Activated T-helper 9 cell treated with anti-CD3 and anti-CD28 coated beads, Interleukin-2, amount 50 U/mL, for 16 hours (primary cell): ENCODE data around the gene NPHP4.

Source experiments
- DNase-seq: peaks from one replicate; pipeline ENCODE4 v3.0.0-alpha.2; 2020; ENCODE audit warnings: low read depth

Gene NPHP4

GRCh38 chr1:5950201-5950895 lies 41.9 kb downstream of the NPHP4 start:
- no peak for DNase-seq

GRCh38 chr1:5949761-5950100 lies 42.5 kb downstream of the NPHP4 start:
- no peak for DNase-seq

- DNase-seq, result no peak
These were observed 43.0 kb downstream of the NPHP4 start for GRCh38 chr1:5949085-5949760.

- no peak for DNase-seq
These were observed 43.6 kb downstream of the NPHP4 start for GRCh38 chr1:5948681-5949005.

- no peak for DNase-seq
These were observed 44.1 kb downstream of the NPHP4 start for GRCh38 chr1:5947978-5948680.

- no peak for DNase-seq
These were observed 45.0 kb downstream of the NPHP4 start for GRCh38 chr1:5947071-5947821.

- no peak for DNase-seq
These were observed 46.8 kb downstream of the NPHP4 start for GRCh38 chr1:5945445-5945844.

GRCh38 chr1:5944843-5945167 lies 47.4 kb downstream of the NPHP4 start:
- DNase-seq, result no peak

GRCh38 chr1:5944154-5944842 lies 47.9 kb downstream of the NPHP4 start:
- DNase-seq, result no peak

- DNase-seq, result no peak
These were observed 48.7 kb downstream of the NPHP4 start for GRCh38 chr1:5943343-5944124.

- no peak for DNase-seq
These were observed 50.6 kb downstream of the NPHP4 start for GRCh38 chr1:5941671-5942070.

GRCh38 chr1:5940723-5941407 lies 51.4 kb downstream of the NPHP4 start:
- DNase-seq, result no peak

- DNase-seq, result no peak
These were observed 52.7 kb downstream of the NPHP4 start for GRCh38 chr1:5939271-5940170.

- no peak for DNase-seq
These were observed 54.1 kb downstream of the NPHP4 start for GRCh38 chr1:5938101-5938646.

- no peak for DNase-seq
These were observed 54.8 kb downstream of the NPHP4 start for GRCh38 chr1:5937373-5937857.

GRCh38 chr1:5936621-5937372 lies 55.4 kb downstream of the NPHP4 start:
- DNase-seq, result no peak

GRCh38 chr1:5936126-5936525 lies 56.1 kb downstream of the NPHP4 start:
- no peak for DNase-seq

GRCh38 chr1:5935026-5935425 lies 57.2 kb downstream of the NPHP4 start:
- no peak for DNase-seq
